BLaER1 treated with 17β-estradiol and CSF1 and Interleukin-3, amounts not matched to agents 10 nM and 100 nM (cell line): Measurements from ENCODE around the gene APOLD1.
A peak's percentile ranks its signal among the peaks of the same experiment; 100 is the strongest.
"Not testable (repeated sequence)": the region's sequence is repeated elsewhere in the genome, so short reads cannot be mapped to it uniquely, and the experiment has no call there.

Source experiments
- H3K27ac ChIP-seq, 11 experiments: shearing (Covaris generic); formaldehyde crosslinking; 2 replicates each; pipeline ENCODE4 v1.8.1; 2022
- H3K27me3 ChIP-seq, 11 experiments: shearing (Covaris generic); formaldehyde crosslinking; 2 replicates each; pipeline ENCODE4 v1.8.1; 2022
- H3K36me3 ChIP-seq, 11 experiments: shearing (Covaris generic); formaldehyde crosslinking; 2 replicates each; pipeline ENCODE4 v1.8.1; 2022
- H3K4me1 ChIP-seq, 10 experiments: shearing (Covaris generic); formaldehyde crosslinking; 2 replicates each; pipeline ENCODE4 v1.8.1; 2022
- H3K4me2 ChIP-seq, 11 experiments: shearing (Covaris generic); formaldehyde crosslinking; 2 replicates each; pipeline ENCODE4 v1.8.1; 2022
- H3K4me3 ChIP-seq, 10 experiments: shearing (Covaris generic); formaldehyde crosslinking; 2 replicates each; pipeline ENCODE4 v1.8.1; 2022
- H3K9ac ChIP-seq, 11 experiments: shearing (Covaris generic); formaldehyde crosslinking; 2 replicates each; pipeline ENCODE4 v1.8.1; 2022
- H3K9me3 ChIP-seq, 11 experiments: shearing (Covaris generic); formaldehyde crosslinking; replicated peaks in 1 of 11; 2 replicates each; pipeline ENCODE4 v1.8.1; 2022
- H4K20me1 ChIP-seq, 11 experiments: shearing (Covaris generic); formaldehyde crosslinking; 2 replicates each; pipeline ENCODE4 v1.8.1; 2022
- Cebpa-rat ChIP-seq, 11 experiments: shearing (Covaris generic); IDR thresholded peaks; 2 replicates each; pipeline ENCODE4 v1.8.1; 2022

The APOLD1 gene, protein sequence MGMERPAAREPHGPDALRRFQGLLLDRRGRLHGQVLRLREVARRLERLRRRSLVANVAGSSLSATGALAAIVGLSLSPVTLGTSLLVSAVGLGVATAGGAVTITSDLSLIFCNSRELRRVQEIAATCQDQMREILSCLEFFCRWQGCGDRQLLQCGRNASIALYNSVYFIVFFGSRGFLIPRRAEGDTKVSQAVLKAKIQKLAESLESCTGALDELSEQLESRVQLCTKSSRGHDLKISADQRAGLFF

DNA sequence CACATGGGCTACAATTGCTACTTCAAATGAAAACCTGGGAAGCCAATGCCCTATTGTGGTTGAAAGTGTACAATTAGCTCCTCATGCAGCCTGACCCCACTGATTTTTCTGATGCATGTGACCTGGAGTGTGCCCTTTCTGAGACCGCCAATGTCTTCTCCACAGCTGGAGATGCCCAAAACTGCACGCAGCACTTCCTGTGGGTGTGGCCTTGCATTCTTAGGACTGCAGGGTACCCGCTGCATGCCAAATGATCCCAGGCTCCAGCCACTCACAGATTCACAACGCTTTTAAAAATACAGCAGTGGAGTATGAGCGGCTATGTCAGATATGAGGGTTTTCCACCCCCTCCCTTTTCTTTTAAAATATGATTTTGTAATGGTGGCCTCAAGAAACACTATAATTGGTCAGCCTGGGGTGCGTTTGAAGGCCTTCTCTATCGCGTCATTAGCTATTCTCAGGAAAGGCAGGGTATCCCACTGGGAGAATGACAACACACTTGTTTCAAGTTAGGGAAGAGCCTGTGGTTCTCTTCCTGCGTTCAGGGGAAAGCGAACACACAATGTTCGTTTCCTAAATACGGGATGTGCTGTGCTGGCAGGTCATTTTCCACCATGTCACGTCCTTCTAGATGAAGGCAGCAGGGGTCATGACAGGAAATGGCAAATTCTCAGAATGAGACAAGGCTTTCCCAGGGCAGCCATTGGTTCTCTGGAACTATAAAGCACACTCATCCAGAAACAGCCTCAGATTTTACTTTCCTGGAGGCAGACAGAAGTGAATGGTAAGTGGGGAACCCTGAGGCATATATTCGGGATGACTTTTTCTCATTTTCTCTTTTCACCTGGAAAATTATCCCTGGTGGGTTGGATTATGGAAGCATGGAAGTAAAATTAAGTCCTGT is at the start of gene APOLD1:
APOLD1 (plus strand) TSS at position 749 of the 904 bp plus-strand sequence; CDS start at position 782, 33 bp downstream.
- no peak for TF ChIP-seq Cebpa-rat (IDR thresholded peaks at IDR 0.05)
- peak within 1 kb of the TSS; percentile 55 to 77 (median 64) for H3K4me3 ChIP-seq
- H3K4me2 ChIP-seq = peak within 1 kb of the TSS; percentile 91 to 97 (median 95)
- peak within 1 kb of the TSS in 10 of 11 experiments; percentile 56 to 87 (median 83); a peak in 15 of 22 replicates for H3K27ac ChIP-seq
- H3K9me3 ChIP-seq = no peaks in the 10 kb centered on the region
- H3K36me3 ChIP-seq = no peaks in the 10 kb centered on the region
- H4K20me1 ChIP-seq = no peaks in the 10 kb centered on the region
- peak within 1 kb of the TSS; percentile 69 to 86 (median 81); a peak in 21 of 22 replicates for H3K9ac ChIP-seq
- no peaks in the 10 kb centered on the region; a peak in 1 of 22 replicates for H3K27me3 ChIP-seq
- H3K4me1 ChIP-seq = peaks cover 28 to 54% (median 49%) of the 10 kb centered on the region in 10 experiments

DNA sequence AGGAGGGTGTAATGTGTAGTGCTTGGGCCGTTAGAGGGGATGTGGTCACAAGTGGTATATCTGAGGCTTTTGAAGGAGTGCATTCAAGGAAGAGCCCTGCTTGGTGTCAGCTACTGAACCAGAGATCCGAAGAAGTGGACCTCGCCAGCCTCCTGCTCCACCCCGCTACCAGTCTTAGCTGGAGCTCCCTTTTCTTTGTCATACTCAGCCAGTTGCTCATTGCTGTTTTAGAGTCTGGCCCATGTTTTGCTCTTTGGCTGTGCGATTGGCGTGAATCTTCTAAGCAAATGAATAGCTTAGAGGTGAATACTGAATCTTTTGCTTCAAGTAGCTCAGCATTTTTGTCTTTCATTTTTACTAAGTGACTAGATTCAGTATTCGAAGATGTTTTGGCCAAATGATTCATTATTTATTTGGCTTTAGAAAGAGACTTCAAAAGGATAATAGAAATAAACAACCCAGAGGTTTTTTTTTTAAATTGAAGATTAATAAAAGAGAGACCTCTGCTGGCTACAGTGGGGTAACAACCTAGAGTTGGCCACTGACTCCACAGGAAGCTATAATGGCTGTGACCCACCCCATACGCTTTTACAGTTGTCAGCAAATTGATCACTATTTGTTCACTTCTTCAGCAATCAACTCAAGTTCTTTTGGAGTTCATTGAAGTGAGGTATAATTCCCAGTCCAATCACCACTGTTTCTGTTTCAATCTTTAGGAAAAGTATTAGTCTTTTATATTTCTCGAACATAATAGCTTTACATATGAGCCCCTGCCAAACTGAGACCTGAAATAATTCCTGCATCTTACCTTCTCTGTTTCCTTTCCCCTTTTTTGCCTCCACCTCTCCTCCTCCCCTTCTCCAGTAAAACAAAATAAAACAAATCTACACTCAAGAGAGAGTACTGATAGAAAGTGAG is 48.4 kb upstream of the APOLD1 start:
- Histone ChIP-seq H3K4me3 (peak overlapping the region; percentile 37 to 58 (median 48)), H3K36me3 (peaks cover 0 to 21% (median under 1%) of the 10 kb centered on the region in 11 experiments; a peak in 6 of 22 replicates), H3K4me1 (peaks cover 34 to 70% (median 57%) of the 10 kb centered on the region in 10 experiments), H3K9me3 (no peaks in the 10 kb centered on the region), H3K4me2 (peak overlapping the region; percentile 73 to 92 (median 79)), H3K9ac (peak overlapping the region; percentile 62 to 75 (median 72)), H4K20me1 (no peaks in the 10 kb centered on the region), H3K27ac (peak overlapping the region; percentile 14 to 82 (median 75); a peak in 21 of 22 replicates), H3K27me3 (no peaks in the 10 kb centered on the region)
- no peak for TF ChIP-seq Cebpa-rat (IDR thresholded peaks at IDR 0.05)

DNA sequence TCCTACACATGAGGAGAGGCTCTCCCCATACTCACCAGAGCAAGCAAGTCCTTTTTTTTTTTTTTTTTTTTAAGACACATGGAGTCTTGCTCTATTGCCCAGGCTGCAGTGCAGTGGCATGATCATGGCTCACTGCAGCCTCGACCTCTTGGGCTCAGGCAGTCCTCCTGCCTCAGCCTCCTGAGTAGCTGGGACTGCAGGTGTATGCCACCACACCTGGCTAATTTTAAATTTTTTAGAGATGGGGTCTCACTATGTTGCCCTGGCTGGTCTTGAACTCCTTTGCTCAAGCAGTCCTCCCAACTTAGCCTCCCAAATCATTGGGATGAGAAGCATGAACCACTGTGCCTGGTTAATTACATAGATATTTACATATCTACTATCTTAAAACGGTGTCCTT is 47.3 kb upstream of the APOLD1 start:
- H3K27me3 ChIP-seq, H3K27ac ChIP-seq, H4K20me1 ChIP-seq, H3K9ac ChIP-seq, H3K9me3 ChIP-seq, H3K4me3 ChIP-seq: not testable (repeated sequence)
- peak overlapping the region in 1 of 11 experiments; percentile 90; a peak in 1 of 22 replicates for H3K4me2 ChIP-seq
- peaks cover 34 to 66% (median 55%) of the 10 kb centered on the region in 10 experiments for H3K4me1 ChIP-seq
- peaks cover 0 to 30% (median 10%) of the 10 kb centered on the region in 11 experiments; a peak in 11 of 22 replicates for H3K36me3 ChIP-seq

DNA sequence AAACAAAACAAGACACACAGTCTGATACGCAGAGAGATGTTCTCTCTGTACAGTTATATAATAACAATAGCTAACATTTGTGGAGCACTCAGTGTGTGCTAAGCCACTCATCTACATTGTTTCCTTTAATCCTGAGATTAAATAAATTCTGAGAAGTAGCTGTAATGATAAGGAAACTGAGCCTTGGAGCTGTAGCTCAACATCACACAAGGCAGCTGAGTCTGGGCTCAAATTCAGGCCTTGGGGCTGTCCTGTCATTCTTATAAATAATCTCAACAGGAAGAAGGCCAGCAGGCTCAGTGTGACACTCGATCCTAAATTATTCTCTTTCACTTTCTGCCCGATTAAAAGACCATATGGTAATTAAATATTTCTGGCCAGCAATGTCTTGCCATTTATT is 43.8 kb upstream of the APOLD1 start:
- 0 out of 22 replicates have a peak, but pooled peaks cover 0 to 9% (median 0%) of the 10 kb centered on the region in 11 experiments for H4K20me1 ChIP-seq
- no peak overlapping the region for H3K4me2 ChIP-seq
- no peak for TF ChIP-seq Cebpa-rat (IDR thresholded peaks at IDR 0.05)
- H3K36me3 ChIP-seq = peaks cover 0 to 48% (median 28%) of the 10 kb centered on the region in 11 experiments; a peak in 14 of 22 replicates
- no peaks in the 10 kb centered on the region for H3K9me3 ChIP-seq
- no peak overlapping the region for H3K27ac ChIP-seq
- H3K27me3 ChIP-seq = no peaks in the 10 kb centered on the region
- peaks cover 7 to 41% (median 24%) of the 10 kb centered on the region in 10 experiments for H3K4me1 ChIP-seq
- no peak overlapping the region for H3K9ac ChIP-seq
- H3K4me3 ChIP-seq = no peak overlapping the region

DNA sequence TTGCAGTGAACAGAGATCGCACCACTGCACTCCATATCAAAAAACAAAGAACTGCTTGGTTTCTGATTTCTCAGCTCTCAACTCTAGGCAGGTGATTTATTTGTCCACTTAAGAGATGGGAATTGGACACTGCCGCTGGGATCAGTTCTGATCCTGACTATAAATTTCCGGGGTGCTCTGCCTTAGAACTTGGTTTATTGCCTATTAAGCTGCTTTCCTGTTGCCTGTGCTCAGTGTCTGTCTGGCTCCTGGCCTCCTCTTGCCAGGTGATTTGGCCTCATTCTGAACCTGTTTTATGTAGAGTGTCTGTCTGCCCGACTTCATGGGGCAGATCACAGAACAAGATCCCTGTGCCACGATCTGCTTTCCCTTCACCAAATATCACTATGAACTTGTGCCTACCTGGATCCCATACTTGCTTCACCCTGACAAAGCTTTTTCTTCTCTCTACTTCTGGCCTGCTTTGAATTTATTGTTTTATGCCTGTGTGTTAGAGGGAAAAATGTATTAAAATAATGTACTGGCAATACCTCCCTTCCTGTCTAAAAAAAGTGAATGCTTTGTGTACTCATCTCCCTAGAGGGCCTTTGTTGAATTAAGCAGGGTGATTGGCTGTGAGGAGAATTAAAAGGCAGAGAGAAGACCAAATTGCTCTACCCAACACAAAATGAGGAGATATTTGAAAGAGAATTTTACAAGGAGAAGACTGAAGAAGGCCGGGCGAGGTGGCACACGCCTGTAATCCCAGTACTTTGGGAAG is 40.7 kb upstream of the APOLD1 start:
- no peak for TF ChIP-seq Cebpa-rat (IDR thresholded peaks at IDR 0.05)
- Histone ChIP-seq H3K4me2 (peak overlapping the region in 3 of 11 experiments; percentile 17 to 28 (median 20); a peak in 5 of 22 replicates), H3K9ac (no peak overlapping the region), H4K20me1 (0 out of 22 replicates have a peak, but pooled peaks cover 0 to 9% (median 0%) of the 10 kb centered on the region in 11 experiments), H3K9me3 (peaks cover 0 to 5% (median 0%) of the 10 kb centered on the region in 11 experiments; a peak in 1 of 22 replicates), H3K4me3 (no peak overlapping the region), H3K27me3 (no peaks in the 10 kb centered on the region), H3K4me1 (peaks cover 0 to 15% (median 5%) of the 10 kb centered on the region in 10 experiments; a peak in 7 of 20 replicates), H3K27ac (no peak overlapping the region), H3K36me3 (peaks cover 0 to 75% (median 53%) of the 10 kb centered on the region in 11 experiments; a peak in 16 of 22 replicates)

DNA sequence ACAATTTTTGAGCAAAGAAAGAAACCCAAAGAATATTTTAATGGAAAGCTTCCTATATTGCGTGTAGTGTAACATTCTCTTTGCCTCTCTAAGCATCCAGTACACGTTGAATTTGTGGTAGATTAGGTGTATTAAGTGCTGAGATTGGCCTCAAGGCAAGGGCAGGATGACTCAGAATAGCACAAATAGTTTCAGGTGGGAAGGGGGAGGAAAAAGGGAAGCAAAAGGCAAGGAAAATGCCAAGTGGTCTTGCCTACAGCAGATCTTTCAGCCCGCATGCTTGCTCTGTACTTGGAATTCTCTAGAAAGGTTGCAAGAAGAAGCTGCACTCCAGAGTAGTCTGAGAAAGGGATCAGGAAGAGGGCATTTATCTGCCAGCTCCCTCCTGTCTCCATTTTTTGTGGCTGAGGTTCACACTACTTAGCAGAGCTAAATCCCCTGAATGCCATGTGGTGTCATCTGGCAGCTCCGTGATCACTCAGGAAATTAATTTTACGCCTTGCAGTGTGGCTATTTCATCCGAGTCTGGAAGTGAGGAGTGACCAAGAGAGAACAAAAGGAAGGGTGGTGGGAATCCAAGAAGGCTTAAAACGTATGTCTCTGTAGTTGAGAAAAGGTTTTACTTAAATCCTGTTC is 39.8 kb upstream of the APOLD1 start:
- H3K4me1 ChIP-seq = peaks cover 0 to 15% (median 5%) of the 10 kb centered on the region in 10 experiments; a peak in 7 of 20 replicates
- H3K9ac ChIP-seq = no peak overlapping the region
- no peaks in the 10 kb centered on the region for H3K27me3 ChIP-seq
- peaks cover 0 to 5% (median 0%) of the 10 kb centered on the region in 11 experiments; a peak in 1 of 22 replicates for H3K9me3 ChIP-seq
- H3K4me2 ChIP-seq = no peak overlapping the region
- 0 out of 22 replicates have a peak, but pooled peaks cover 0 to 9% (median 0%) of the 10 kb centered on the region in 11 experiments for H4K20me1 ChIP-seq
- TF ChIP-seq Cebpa-rat (IDR thresholded peaks at IDR 0.05) = no peak
- H3K4me3 ChIP-seq = no peak overlapping the region
- H3K27ac ChIP-seq = no peak overlapping the region
- H3K36me3 ChIP-seq = peaks cover 0 to 76% (median 55%) of the 10 kb centered on the region in 11 experiments; a peak in 16 of 22 replicates

DNA sequence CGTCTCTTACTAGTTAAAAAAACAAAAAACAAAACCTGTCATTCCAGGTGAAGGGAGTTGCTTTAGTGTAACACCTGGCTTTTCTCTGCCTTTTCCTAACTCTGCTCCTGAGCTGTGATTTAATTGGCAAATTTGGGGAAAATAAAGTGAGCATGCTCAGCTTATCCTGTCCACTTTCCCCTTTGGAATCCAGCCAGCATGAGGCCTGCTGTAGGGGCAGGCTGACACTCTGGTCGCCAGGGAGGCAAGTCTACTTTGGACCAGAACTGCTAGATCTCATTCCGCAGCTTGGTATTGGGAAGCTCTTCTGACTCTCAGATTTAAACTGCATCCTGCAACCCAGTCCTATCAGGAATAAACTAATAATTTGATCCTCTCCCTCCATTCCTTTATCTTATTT is 38.2 kb upstream of the APOLD1 start:
- Histone ChIP-seq H3K9ac (no peak overlapping the region), H3K4me3 (no peak overlapping the region), H3K4me1 (peaks cover 0 to 11% (median 5%) of the 10 kb centered on the region in 10 experiments; a peak in 7 of 20 replicates), H3K36me3 (peaks cover 0 to 79% (median 62%) of the 10 kb centered on the region in 11 experiments; a peak in 17 of 22 replicates), H3K9me3 (peaks cover 0 to 5% (median 0%) of the 10 kb centered on the region in 11 experiments; a peak in 1 of 22 replicates), H3K4me2 (no peak overlapping the region), H3K27me3 (no peaks in the 10 kb centered on the region), H3K27ac (no peak overlapping the region), H4K20me1 (0 out of 22 replicates have a peak, but pooled peaks cover 0 to 9% (median 0%) of the 10 kb centered on the region in 11 experiments)
- no peak for TF ChIP-seq Cebpa-rat (IDR thresholded peaks at IDR 0.05)
